ENCODE measurements around the gene RAB17. TPM values are rescaled to one million over a fixed set of nuclear protein-coding genes. Genes with fewer than 3 reads are reported as not detected.
A peak's percentile ranks its signal among the peaks of the same experiment; 100 is the strongest.

RAB17 gene
- total RNA-seq, 2 donors from 2014 or later, result not detected

DNA sequence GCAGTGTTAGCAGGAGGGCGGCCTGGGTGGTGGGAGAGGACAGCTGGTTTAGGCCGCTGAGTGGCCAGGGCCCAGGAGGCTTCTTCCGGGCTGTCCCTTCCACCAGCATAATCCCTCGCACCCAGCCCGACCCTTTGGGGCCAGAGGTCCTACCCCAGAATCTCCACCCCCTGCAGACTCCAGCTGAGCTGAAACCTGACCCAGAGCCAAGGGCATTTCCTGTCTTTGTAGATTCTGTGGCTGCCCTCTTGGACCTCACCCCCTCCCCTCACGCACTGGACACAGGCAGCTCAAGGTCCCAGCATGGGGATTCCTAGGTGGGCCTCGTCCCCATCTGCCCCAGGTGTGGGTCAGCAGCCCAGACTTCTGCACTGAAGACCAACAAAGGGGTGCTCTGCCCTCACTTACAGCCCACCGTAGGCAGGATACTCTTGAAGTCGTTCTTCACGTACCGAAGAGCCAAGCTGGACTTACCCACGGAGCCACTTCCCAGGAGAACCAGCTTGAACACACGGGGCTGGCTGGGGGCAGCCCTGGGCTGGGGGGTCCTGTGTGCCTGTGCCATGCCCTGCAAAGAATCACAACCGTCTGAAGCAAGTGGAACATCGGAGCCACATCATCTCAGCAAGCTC is 4.8 kb downstream of the RAB17 start:
- no peak for ATAC-seq
- H3K27ac Mint-ChIP-seq, result no peak overlapping the region
- H3K36me3 Mint-ChIP-seq, result no peaks in the 10 kb centered on the region
- H3K27me3 Mint-ChIP-seq, result peaks cover 3 to 14% of the 10 kb centered on the region in 2 donors
- H3K4me1 Mint-ChIP-seq (ENCODE audit: low read depth in 2 of 2), result no peaks in the 10 kb centered on the region
- no peak for DNase-seq (ENCODE audit: low spot score)
- H3K4me3 Mint-ChIP-seq, result no peak overlapping the region
- no peaks in the 10 kb centered on the region for H3K9me3 Mint-ChIP-seq

DNA sequence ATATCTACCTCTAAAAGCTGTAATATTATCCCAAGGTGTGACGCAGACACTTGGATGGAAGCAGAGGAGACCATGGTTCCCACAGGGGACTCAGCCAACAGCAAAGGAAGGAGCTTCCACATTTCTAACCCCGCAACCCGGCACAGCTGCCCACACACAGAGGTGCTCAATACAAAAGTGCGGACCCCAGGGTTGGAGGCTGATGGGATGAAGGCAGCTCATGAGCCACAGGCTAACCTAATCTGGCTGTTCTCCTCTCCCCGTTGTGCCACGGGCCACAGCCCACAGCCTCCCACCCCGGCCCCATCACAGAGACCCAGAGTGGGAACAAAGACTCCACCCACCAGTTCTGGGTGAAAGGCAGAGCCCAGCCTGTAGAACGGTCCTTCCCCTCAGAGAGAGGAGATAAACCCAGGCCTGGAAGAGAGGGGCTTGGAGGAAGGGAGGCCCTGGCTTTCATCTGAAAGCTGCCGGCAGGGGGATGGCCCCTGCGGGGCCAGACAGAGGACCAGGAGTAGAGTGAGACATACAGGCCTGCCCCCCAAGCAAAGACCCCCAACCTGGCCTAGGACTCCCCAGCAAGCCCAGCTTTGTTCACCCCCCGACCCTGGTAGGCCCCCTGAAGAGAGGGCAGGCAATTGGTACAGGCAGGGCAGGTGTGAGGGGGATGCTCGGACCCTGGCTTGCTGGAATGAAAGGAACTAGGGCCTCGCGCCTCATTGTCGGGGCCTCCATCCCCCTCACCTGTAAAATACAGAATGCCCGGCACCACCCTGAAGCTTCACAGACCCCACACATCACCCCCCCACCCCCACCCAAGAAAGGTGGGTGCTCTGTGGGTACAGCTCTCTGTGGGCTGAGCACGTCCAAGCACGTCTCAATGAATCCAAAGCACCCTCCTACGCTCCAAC is 6.9 kb downstream of the RAB17 start:
- Mint-ChIP-seq H3K4me1 (ENCODE audit: low read depth in 2 of 2) (no peaks in the 10 kb centered on the region), H3K36me3 (no peaks in the 10 kb centered on the region), H3K27me3 (peaks cover 0 to 3% of the 10 kb centered on the region in 2 donors), H3K9me3 (no peaks in the 10 kb centered on the region), H3K4me3 (no peak overlapping the region), H3K27ac (no peak overlapping the region)
- ATAC-seq (no peak), DNase-seq (ENCODE audit: low spot score) (no peak)

DNA sequence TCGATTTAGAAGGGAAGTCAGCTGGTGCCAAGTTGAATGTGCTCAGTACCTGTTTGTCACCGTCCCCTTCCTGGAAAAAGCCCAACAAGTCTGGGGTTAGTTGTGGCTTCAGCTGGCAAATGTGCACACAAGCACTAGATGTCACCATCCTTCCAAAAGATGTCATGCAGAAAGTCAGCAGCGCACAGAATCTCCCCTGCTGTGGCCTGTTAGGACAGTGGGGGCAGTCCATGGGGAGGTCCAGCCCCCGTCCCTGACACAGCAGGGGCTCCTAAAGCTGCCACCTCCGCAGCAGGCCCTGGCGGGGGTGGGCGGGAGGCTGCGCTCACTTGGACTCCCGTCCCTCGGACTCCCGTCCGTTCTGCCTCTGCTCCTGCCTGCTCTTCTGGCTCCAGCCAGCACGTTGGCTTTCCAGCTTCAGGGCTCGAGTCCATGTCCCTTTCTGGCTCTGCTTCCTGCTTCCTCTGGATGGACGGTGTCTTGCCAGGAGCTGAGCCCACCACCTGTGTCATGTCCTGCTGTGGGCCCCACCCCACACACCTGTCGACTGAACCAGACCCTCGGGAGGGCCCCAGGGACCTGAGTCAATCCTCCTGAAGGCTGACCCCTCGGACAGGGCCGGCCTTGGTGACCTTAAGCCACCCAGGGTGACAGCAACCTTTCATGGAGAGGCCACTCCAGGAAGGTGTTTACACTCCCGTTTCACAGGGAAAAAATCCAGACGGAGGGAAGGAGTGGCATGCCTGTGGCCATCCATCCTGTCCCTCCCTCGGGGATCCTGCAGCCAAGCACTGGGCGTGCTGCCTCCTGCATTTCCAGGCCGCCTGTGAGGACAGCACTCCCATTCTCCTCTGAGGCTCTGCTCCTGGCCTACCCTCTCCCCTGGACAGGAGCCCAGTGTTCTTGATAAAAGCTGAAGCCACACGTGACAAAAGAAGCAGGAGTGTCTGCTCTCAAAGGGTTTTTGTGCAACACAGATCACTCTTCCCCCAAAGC is 8.5 kb downstream of the RAB17 start:
- H3K9me3 Mint-ChIP-seq, result no peaks in the 10 kb centered on the region
- H3K27ac Mint-ChIP-seq, result no peak overlapping the region
- DNase-seq (ENCODE audit: low spot score), result no peak
- no peak overlapping the region for H3K4me3 Mint-ChIP-seq
- no peaks in the 10 kb centered on the region for H3K36me3 Mint-ChIP-seq
- no peaks in the 10 kb centered on the region for H3K4me1 Mint-ChIP-seq (ENCODE audit: low read depth in 2 of 2)
- peak in 1 of 2 donors; percentile 50 for ATAC-seq
- peaks cover 0 to 5% of the 10 kb centered on the region in 2 donors for H3K27me3 Mint-ChIP-seq

DNA sequence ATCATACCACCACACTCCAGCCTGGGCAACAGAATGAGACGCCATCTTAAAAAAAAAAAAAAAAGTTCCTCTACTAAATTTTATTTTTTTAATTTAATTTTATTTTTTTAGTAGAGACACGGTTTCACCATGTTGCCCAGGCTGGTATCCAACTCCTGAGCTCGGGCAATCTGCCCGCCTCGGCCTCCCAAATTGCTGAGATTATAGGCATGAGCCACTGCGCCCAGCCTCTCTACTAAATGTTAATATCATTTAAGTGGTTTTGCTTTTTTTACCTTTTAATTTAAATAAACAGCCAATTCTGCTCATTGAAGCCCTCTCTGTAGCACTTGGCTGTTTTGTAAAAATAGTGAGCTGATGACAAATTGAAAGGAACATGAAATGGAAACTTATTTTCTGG is 9.2 kb downstream of the RAB17 start:
- H3K4me3 Mint-ChIP-seq, result no peak overlapping the region
- peaks cover 0 to 2% of the 10 kb centered on the region in 2 donors for H3K27me3 Mint-ChIP-seq
- H3K9me3 Mint-ChIP-seq, result no peaks in the 10 kb centered on the region
- no peak overlapping the region for H3K27ac Mint-ChIP-seq
- H3K4me1 Mint-ChIP-seq (ENCODE audit: low read depth in 2 of 2), result no peaks in the 10 kb centered on the region
- no peak for ATAC-seq
- no peaks in the 10 kb centered on the region for H3K36me3 Mint-ChIP-seq
- no peak for DNase-seq (ENCODE audit: low spot score)

DNA sequence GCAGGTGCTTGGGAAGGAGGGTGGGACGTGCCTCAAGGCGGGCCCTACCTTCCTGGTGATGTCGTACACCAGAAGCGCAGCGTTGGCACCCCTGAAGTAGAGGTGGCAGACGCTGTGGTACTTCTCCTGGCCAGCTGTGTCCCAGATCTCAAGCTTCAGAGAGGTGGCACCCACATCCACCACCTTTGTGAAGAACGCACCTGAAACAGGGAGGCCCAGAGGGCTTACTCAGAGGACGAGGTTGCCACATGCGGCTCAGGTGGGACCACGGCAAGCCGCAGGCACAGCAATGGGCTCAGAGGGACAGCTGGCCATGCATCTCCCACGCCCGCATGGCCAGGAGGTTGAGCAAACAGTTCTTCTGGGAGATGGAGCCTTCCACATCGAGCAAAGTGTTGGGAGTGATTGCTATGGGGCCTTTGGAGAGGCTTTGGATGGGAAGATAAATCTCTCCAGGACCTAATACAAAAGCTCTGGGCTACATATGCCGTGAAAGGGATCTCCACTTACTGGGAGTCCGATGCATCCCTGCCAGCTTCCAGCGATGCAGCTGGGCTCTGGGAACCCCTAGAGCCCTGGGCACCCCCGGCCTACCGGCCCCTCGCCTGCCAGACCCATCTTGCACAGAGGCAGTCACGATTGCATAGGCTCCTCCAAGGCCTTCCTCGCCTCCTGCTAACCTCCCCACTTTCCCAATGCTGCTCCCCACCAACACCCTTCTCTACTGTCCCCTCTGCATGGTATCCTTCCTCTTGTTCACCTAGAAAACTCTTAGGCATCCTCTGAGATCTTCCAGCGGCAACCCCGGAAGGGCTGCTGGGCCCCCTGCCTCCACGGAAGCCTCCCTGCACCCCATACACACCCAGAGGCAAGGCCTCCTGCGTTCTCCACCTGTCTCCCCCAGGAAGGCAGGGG is 12.3 kb downstream of the RAB17 start:
- no peaks in the 10 kb centered on the region for H3K9me3 Mint-ChIP-seq
- H3K36me3 Mint-ChIP-seq, result no peaks in the 10 kb centered on the region
- ATAC-seq (no peak), DNase-seq (ENCODE audit: low spot score) (no peak)
- peaks cover 0 to 2% of the 10 kb centered on the region in 2 donors for H3K27me3 Mint-ChIP-seq
- no peaks in the 10 kb centered on the region for H3K4me1 Mint-ChIP-seq (ENCODE audit: low read depth in 2 of 2)
- no peak overlapping the region for H3K27ac Mint-ChIP-seq
- no peak overlapping the region for H3K4me3 Mint-ChIP-seq

DNA sequence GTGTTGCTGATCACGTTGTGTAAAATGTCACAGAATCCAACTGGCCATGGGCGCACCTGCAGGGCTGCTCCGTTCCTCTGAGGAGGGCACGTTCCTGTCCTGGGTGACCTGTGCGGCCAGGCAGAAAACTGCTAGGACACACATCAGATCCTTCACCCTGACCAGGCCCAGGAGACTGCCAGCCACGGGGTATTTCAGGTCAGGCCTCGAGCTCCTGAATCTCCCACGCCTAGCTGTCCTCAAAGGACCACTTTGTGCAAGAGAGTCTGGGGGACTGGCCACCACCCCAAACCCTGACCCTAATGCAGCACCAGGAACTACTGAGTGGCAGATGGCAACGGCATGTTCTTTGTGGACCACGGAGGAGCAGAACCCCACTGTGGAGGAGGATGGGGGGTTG is 13.1 kb downstream of the RAB17 start:
- H3K27ac Mint-ChIP-seq, result no peak overlapping the region
- H3K36me3 Mint-ChIP-seq, result no peaks in the 10 kb centered on the region
- H3K4me1 Mint-ChIP-seq (ENCODE audit: low read depth in 2 of 2), result no peaks in the 10 kb centered on the region
- H3K9me3 Mint-ChIP-seq, result no peaks in the 10 kb centered on the region
- no peak overlapping the region for H3K4me3 Mint-ChIP-seq
- ATAC-seq, result no peak
- H3K27me3 Mint-ChIP-seq, result peaks cover 0 to 3% of the 10 kb centered on the region in 2 donors
- DNase-seq (ENCODE audit: low spot score), result no peak

DNA sequence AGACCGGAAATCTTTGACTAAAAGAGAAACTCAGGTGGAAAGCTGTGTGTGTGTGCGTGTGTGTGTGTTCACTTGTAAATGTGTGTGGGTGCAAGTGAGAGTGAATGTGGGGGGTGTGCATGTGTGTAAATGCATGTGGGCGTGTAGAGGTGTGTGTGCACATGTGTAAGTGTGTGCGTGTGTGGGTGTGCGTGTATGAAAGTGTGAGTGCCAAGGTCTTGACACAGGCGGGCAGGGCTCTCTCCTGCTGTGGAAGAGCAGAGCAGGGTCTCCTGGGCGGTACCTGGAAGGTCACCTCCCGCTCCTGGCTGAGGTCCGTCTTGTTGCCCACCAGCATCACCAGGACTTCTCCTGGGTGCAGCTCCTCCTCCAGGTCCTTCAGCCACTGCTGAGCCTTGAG is 13.6 kb downstream of the RAB17 start:
- Mint-ChIP-seq H3K27me3 (peaks cover 0 to 4% of the 10 kb centered on the region in 2 donors), H3K27ac (no peak overlapping the region), H3K4me1 (ENCODE audit: low read depth in 2 of 2) (peaks cover 0 to 3% of the 10 kb centered on the region in 2 donors), H3K4me3 (no peak overlapping the region), H3K36me3 (no peaks in the 10 kb centered on the region), H3K9me3 (no peaks in the 10 kb centered on the region)
- no peak for DNase-seq (ENCODE audit: low spot score)
- no peak for ATAC-seq

DNA sequence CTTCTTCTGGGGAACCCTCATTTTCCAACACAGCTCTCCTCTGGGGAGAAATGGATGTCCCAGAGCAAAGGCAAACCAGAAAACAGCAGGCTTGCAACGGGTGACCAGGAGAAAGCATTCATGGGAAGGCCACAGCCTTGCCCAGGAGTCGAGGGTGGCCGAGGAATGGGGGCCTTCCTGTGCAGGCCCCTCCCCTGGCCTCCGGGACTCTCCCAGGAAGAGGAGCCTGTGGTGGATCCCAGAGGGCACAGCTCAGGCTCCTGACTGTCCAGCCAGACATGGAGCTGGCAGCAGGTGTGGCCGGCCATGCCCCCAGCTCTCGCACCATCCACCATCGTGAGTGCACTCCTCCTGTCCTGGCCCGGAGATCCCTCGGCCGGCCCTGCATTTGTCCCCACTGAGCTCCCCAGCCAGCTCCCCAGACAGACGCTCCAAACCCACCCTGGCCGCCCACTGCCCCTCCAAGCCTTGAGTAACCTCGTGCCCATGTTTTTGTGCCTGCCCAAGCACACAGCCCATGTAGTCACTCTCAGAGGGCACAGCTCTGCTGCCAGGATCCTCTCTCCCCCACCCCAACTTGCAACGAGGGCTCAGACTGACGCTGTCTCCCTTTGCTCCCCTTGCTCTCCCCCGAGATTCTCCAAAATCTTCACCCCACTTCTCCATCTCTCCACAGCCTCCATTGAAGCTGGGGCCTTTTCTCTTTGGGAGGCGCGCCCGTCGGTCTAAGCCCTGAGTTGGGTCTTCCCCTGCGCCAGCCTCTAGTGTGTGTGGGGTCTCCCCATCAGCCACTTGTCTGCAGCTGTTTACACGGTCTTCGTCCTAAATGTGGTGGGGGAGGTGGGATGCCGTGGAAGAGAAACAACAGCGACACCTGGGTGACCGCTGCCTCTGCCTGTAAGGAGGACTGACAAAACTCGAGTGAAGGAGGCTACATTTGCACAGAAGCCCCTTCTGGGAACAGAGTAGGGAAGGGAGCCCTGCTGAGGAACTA is 14.4 kb downstream of the RAB17 start:
- DNase-seq (ENCODE audit: low spot score) (no peak), ATAC-seq (no peak)
- H3K27me3 Mint-ChIP-seq, result peaks cover 0 to 4% of the 10 kb centered on the region in 2 donors
- no peaks in the 10 kb centered on the region for H3K36me3 Mint-ChIP-seq
- H3K9me3 Mint-ChIP-seq, result no peaks in the 10 kb centered on the region
- no peak overlapping the region for H3K27ac Mint-ChIP-seq
- H3K4me1 Mint-ChIP-seq (ENCODE audit: low read depth in 2 of 2), result peaks cover 0 to 5% of the 10 kb centered on the region in 2 donors
- no peak overlapping the region for H3K4me3 Mint-ChIP-seq

DNA sequence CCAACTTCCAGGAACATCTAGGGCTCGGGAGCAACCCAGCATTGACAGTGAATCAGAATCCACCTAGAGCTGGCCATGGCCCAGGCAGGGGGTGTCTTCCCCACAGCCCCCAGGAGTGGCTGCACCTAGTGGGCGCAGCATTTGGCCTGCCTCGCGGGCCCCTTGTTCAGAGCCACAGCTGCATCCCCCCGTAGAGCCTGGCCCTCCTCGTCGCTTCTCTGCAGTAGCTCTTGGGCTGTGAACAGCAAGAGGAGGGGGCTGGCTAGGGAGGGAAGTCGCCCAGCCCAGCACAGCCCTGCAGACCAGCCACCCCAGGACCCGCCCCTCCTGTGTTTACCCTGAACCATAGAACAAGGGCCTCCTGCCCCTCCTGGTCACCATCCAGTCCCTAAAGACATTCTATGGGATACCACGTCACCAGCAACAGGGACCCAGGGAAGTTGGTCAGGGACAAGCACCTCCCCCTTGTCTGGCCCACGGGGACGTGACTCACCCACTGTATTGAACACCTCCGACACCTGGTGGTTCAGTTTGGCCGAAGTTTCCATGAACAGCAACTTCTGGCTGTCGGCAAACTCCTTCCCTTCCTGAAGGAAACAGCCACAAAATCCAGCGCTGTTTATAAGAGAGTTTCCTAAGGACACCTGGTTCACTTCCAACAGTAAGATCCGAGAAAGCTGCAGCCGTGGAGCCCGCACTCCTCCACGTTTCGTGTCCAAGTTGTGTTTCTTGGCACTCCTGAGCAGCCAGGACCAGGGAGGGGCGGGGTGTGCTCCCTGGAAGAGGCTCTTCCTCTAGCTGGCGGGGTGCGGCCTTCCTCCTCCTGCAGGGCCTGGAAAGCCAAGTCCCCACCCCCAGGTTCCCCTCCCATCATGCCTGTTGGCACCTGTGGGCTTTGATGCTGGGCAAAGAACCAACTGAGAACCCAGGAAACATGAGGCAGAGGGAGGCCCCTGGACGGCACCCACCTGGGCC is 15.4 kb downstream of the RAB17 start:
- no peaks in the 10 kb centered on the region for H3K9me3 Mint-ChIP-seq
- H3K4me3 Mint-ChIP-seq, result no peak overlapping the region

DNA sequence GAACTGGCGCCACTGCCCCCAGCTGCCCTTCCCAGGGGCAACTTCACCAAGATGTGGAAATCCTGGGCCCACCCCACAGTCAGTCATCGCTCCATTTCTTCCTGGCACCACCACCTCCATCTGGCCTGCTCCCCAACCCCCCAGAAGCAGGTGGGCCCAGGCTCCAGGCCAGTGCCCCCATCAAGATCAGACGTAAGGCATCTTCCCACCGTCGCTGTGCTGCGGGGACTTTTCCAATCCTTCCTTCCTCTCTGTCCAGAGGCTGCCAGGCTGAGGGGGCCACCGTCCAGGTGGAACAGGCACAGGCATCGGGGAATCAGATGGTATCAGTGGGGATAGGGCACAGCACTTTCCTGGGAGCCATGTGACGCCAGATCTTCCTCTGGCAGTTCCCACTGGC is 16.1 kb downstream of the RAB17 start:
- peaks cover 0 to 5% of the 10 kb centered on the region in 2 donors for H3K4me1 Mint-ChIP-seq (ENCODE audit: low read depth in 2 of 2)
- H3K9me3 Mint-ChIP-seq, result no peaks in the 10 kb centered on the region
- no peak overlapping the region for H3K4me3 Mint-ChIP-seq
- no peaks in the 10 kb centered on the region for H3K36me3 Mint-ChIP-seq
- DNase-seq (ENCODE audit: low spot score), result no peak
- ATAC-seq, result no peak
- no peak overlapping the region for H3K27ac Mint-ChIP-seq
- peaks cover 0 to 4% of the 10 kb centered on the region in 2 donors for H3K27me3 Mint-ChIP-seq

More for the DNA sequence above, 15.4 kb downstream of the RAB17 start:
- DNase-seq (ENCODE audit: low spot score) (no peak), ATAC-seq (no peak)
- Mint-ChIP-seq H3K4me1 (ENCODE audit: low read depth in 2 of 2) (peaks cover 0 to 5% of the 10 kb centered on the region in 2 donors), H3K36me3 (no peaks in the 10 kb centered on the region), H3K27me3 (peaks cover 0 to 4% of the 10 kb centered on the region in 2 donors), H3K27ac (no peak overlapping the region)

Data from natural killer cell treated with Interleukin-12 subunit alpha and Interleukin-12 subunit beta and Interleukin-15 and Interleukin-18, amount 100 ng/mL, for 72 hours (primary cell).